Aorta (tissue), 5 donors: ENCODE data around the gene MINDY4. TPM values are rescaled to one million over a fixed set of nuclear protein-coding genes. Genes with fewer than 3 reads are reported as not detected.

ENCODE experiments used
- ATAC-seq: fragments of 200-7000 bp; cut with Tn5 transposase; one replicate; pipeline ENCODE4 v1.9.1; 2022; ENCODE audit warnings: moderate library complexity; ENCODE audit not compliant: low FRiP score
- DNase-seq, 2 donors: peaks; one replicate each; pipeline ENCODE4 v3.0.0-alpha.2; 2020
- H3K27ac ChIP-seq, 2 donors: one replicate each; pipeline ENCODE4 v1.5.1; 2013; ENCODE audit warnings: low read length in 2 of 2, mild to moderate bottlenecking in 2 of 2, moderate library complexity in 2 of 2, control low read depth in 1 of 2, inconsistent platforms in 1 of 2, low read depth in 1 of 2
- H3K27me3 ChIP-seq, 2 donors: one replicate each; pipeline ENCODE4 v1.6.1; 2013; ENCODE audit warnings: control low read depth in 1 of 2, low read length in 1 of 2, mild to moderate bottlenecking in 1 of 2, moderate library complexity in 1 of 2; ENCODE audit not compliant: insufficient read depth in 2 of 2, control insufficient read depth in 1 of 2
- H3K36me3 ChIP-seq, 2 donors: one replicate each; pipeline ENCODE4 v1.6.1; 2013; ENCODE audit warnings: control low read depth in 1 of 2, low read length in 1 of 2, mild to moderate bottlenecking in 1 of 2; ENCODE audit not compliant: insufficient read depth in 2 of 2, control insufficient read depth in 1 of 2
- H3K4me1 ChIP-seq, 2 donors: one replicate each; pipeline ENCODE4 v1.6.1; 2013; ENCODE audit warnings: low read length in 2 of 2, control low read depth in 1 of 2, mild to moderate bottlenecking in 1 of 2, moderate library complexity in 1 of 2; ENCODE audit not compliant: insufficient read depth in 2 of 2, control insufficient read depth in 1 of 2
- H3K4me3 ChIP-seq, 2 donors: one replicate each; pipeline ENCODE4 v1.5.1; 2013; ENCODE audit warnings: low read length in 2 of 2, control low read depth in 1 of 2, mild to moderate bottlenecking in 1 of 2
- H3K9me3 ChIP-seq: one replicate; pipeline ENCODE4 v1.6.1; 2013; ENCODE audit warnings: mild to moderate bottlenecking, low read length; ENCODE audit not compliant: control insufficient read depth
- WGBS, 2 donors: extraction: QIAGEN DNeasy Blood & Tissue Kit; methylation state at CpG; one replicate each; pipeline ENCODE4 v1.1.7; 2013; 5-methylcytosine and 5-hydroxymethylcytosine counted together
- intact Hi-C, 2 donors: fragments of 100-400 bp; cut with DNase I; formaldehyde crosslinking; loops; one replicate each; pipeline versions ENCODE4 v1.14.2 to v1.15.0; 2022
- polyA plus RNA-seq, 2 donors: library from polyadenylated mRNA; stranded (reverse); fragments of 200-250 nt; gene quantifications; one replicate each; pipeline ENCODE4 v1.2.3, GENCODE V29; 2013
- total RNA-seq, 2 donors: library from RNA; stranded (reverse); fragmentation: NEBNext Ultra II Directional; extraction: Animal tissue kit (Norgen Biotek cat#: 25700); gene quantifications; one replicate each; pipeline ENCODE4 v1.2.1, GENCODE V29; 2021
- donor health status: healthy with polysubstance abuse.
- donor health status: Bipolar disorder and iron deficiency.
- donor health status: DM: no; HTN: no; CAD: no.
- donor health status: DM: no; HTN: no; CAD: no.
- donor health status: DM: yes; HTN: yes; CAD: no.

Gene MINDY4
- total and polyA plus RNA-seq, 4 donors: 3.1 to 26.1 (median 21.2) TPM

GRCh38 chr7:30899066-30899465, 127.8 kb downstream of the MINDY4 start:
- Histone ChIP-seq H3K27me3 (no peaks in the 10 kb centered on the region), H3K36me3 (no peaks in the 10 kb centered on the region), H3K9me3 (no peaks in the 10 kb centered on the region), H3K4me1 (peaks cover 0 to 4% of the 10 kb centered on the region in 2 donors), H3K4me3 (no peak overlapping the region), H3K27ac (no peak overlapping the region)
- DNase-seq (no peak), ATAC-seq (no peak)
- intact Hi-C loops: no loop called here
- 97% methylated on average over 7 of the region's 7 CpGs for WGBS, 2 donors

- H3K36me3 ChIP-seq: no peaks in the 10 kb centered on the region
- DNase-seq: no peak
- intact Hi-C loops: no loop called here
- H3K27me3 ChIP-seq: no peaks in the 10 kb centered on the region
- H3K4me1 ChIP-seq: no peaks in the 10 kb centered on the region
- 4 to 6% methylated on average over 6 of the region's 6 CpGs for WGBS, 2 donors
- peak; percentile 27 for ATAC-seq
- H3K9me3 ChIP-seq: no peaks in the 10 kb centered on the region
- H3K4me3 ChIP-seq: no peak overlapping the region
- peak overlapping the region in 1 of 2 donors; percentile 19 for H3K27ac ChIP-seq
Measured at GRCh38 chr7:30899630-30900029, 128.4 kb downstream of the MINDY4 start.

- 4 to 10% methylated on average over 9 of the region's 9 CpGs for WGBS, 2 donors
- peak overlapping the region in 1 of 2 donors; percentile 25 for H3K27ac ChIP-seq
- no peaks in the 10 kb centered on the region for H3K36me3 ChIP-seq
- H3K27me3 ChIP-seq: no peaks in the 10 kb centered on the region
- no peaks in the 10 kb centered on the region for H3K9me3 ChIP-seq
- no peak for DNase-seq
- no peaks in the 10 kb centered on the region for H3K4me1 ChIP-seq
- no peak overlapping the region for H3K4me3 ChIP-seq
- intact Hi-C loops: no loop called here
- peak; percentile 47 for ATAC-seq
Measured at GRCh38 chr7:30900053-30900452, 128.8 kb downstream of the MINDY4 start.

DNA sequence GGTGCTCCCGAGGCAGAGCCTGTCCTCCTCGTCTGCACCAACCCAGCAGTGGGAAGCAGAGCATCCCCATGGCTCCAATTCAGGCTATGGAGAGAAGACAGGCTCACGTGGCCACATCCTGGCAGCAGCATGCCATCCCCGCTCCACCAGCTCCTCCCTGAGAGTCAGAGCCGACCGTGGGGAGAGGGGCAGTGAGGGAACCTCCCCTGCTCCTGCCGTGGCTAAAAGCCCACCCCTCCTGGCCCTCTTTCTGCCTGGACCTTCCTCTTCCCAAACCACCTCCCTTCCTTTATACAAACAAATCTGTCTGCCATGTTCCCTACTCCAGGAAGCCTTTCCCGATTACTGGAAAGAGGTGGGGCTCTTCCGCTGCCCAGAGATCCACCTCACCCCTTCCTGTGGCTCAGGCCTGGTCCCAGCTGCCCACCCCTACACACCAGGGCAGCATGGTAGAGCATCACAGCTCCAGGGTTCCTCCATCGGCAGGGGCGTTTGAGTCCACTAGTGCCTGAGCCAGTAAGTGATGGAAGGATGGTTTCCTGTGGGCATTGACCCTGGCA, 129.7 kb downstream of the MINDY4 start:
- no peaks in the 10 kb centered on the region for H3K9me3 ChIP-seq
- H3K27ac ChIP-seq: peak overlapping the region in 1 of 2 donors; percentile 25
- no peak overlapping the region for H3K4me3 ChIP-seq
- H3K27me3 ChIP-seq: no peaks in the 10 kb centered on the region
- no peak for ATAC-seq
- intact Hi-C loops: no loop called here
- H3K36me3 ChIP-seq: no peaks in the 10 kb centered on the region
- no peaks in the 10 kb centered on the region for H3K4me1 ChIP-seq
- WGBS, 2 donors: 67 to 82% methylated on average over 11 of the region's 11 CpGs
- DNase-seq: no peak

DNA sequence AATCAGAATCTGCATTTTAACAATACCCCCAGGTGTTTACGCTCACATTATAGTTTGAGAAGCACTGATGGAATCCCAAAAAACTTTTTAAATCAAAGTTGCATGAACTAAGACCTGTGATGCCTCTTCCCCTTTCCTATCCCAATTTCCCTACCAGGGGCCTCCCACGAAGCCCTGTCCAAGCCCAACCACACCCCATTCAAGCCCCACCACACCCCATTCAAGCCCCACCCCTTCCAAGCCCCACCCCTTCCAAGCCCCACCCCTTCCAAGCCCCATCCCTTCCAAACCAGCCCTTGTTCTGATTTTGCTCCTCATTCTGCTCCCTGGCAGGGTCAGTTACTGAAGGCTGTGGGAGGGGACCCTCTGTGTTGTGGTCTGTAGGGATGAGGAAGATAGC, 130.6 kb downstream of the MINDY4 start:
- Histone ChIP-seq H3K27ac (no peak overlapping the region), H3K4me1 (no peaks in the 10 kb centered on the region), H3K36me3 (no peaks in the 10 kb centered on the region), H3K4me3 (no peak overlapping the region), H3K27me3 (no peaks in the 10 kb centered on the region), H3K9me3 (no peaks in the 10 kb centered on the region)
- ATAC-seq (no peak), DNase-seq (no peak)
- 92 to 96% methylated on average over 2 of the region's 2 CpGs for WGBS, 2 donors
- intact Hi-C loops: no loop called here

DNA sequence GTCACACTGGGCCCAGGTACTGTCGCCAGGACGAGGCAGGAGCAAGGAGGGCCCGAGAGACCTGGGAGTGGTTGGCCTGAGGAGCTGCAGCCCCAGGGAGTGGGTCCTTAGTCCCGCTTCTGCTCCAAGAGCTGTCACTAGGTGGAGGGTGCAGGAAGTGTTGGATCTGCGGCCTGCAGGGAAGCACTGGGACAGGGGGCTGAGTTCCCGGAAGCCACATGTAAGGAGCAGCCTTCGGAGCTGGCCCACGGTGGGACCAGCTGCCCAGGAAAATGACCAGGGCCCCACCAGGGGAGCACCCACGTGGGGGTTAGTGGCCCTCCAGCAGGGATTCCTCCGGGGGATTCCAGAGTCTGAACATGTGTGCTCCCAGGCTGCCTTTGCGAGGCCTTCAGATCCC, 131.2 kb downstream of the MINDY4 start:
- intact Hi-C loops: no loop called here
- 89 to 92% methylated on average over 11 of the region's 11 CpGs for WGBS, 2 donors
- no peak overlapping the region for H3K4me3 ChIP-seq
- H3K4me1 ChIP-seq: no peaks in the 10 kb centered on the region
- DNase-seq (no peak), ATAC-seq (no peak)
- no peaks in the 10 kb centered on the region for H3K27me3 ChIP-seq
- H3K27ac ChIP-seq: no peak overlapping the region
- H3K9me3 ChIP-seq: no peaks in the 10 kb centered on the region
- H3K36me3 ChIP-seq: no peaks in the 10 kb centered on the region

DNA sequence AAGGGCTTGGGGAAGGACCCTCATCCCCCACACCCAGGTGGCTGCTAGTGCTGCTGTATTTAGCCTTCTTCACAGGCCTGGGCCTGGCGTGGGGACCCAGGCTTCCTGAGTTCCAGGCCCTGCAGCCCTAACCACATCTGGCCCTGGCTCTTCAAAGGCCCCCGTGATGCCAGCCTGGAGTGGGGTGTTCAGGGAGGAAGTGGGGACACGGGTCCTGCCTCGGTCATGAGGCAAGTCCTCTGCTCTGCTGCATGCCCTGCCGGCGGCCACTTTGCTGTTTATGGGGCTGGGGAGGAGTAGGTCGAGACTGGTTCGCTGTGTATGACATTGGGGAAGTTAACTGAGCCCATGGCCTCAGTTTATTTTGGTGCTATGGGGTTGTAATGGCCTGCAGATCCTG, 131.9 kb downstream of the MINDY4 start:
- 93 to 95% methylated on average over 8 of the region's 8 CpGs for WGBS, 2 donors
- H3K4me1 ChIP-seq: no peaks in the 10 kb centered on the region

GRCh38 chr7:30904561-30904960, 133.3 kb downstream of the MINDY4 start:
- no peaks in the 10 kb centered on the region for H3K9me3 ChIP-seq
- WGBS, 2 donors: 81 to 88% methylated on average over 9 of the region's 9 CpGs
- ATAC-seq (no peak), DNase-seq (no peak)
- no peaks in the 10 kb centered on the region for H3K27me3 ChIP-seq
- H3K27ac ChIP-seq: no peak overlapping the region
- intact Hi-C loops: no loop called here
- no peak overlapping the region for H3K4me3 ChIP-seq
- no peaks in the 10 kb centered on the region for H3K36me3 ChIP-seq
- H3K4me1 ChIP-seq: no peaks in the 10 kb centered on the region

More for the DNA sequence above, 131.9 kb downstream of the MINDY4 start:
- H3K9me3 ChIP-seq: no peaks in the 10 kb centered on the region
- no peak overlapping the region for H3K4me3 ChIP-seq
- H3K36me3 ChIP-seq: no peaks in the 10 kb centered on the region
- no peak for DNase-seq
- H3K27me3 ChIP-seq: no peaks in the 10 kb centered on the region
- no peak overlapping the region for H3K27ac ChIP-seq
- ATAC-seq: no peak
- intact Hi-C loops: no loop called here

DNA sequence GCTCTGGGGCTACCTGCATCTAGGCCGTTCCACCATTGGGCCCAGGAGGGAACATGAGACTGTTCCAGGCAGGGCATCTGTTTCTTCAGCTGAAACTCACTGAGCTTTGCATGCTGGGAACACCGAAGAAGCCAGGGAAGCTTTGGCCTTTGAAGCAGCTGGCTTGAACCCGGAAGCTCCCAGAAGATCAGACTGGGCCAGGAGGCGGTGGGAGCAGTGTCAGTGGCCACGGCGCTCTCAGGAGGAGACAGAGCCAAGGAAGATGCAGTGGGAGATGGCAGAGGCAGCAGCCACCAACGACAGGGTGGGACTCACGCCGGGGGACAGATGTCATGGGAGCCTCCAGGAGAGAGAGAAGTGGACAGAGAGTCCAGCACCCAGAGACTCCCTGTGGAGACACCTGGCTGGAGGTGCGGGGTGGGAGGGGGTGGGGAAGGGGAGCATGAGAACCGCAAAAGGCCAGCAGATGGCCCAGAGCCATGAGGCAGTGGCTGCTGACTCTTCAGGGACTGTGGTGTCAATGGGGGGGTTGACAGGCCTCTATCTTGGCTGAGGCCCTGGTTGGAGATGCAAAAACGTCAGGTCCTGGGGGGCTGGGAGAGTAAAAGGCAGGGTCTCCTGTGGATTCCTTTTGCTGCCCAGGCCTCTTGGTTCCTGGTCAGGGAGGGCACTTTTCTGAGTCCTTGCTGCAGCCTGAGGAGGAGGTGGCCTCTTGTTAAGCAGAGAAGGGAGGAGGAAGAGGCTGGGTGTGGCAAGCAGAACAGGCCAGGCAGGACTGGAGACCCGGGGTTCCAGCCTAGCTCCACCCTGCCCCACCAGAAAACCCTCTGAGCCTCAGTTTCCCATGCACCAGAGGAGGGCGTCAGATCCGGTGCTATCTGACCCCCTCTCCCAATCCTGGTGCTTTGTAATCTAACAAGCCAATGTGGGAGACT, 134.1 kb downstream of the MINDY4 start:
- intact Hi-C loops: loop anchor here in 1 of 2 donors (5.0 kb wide), 1 partner anchor 43 kb away; no protein-coding TSS in a partner anchor
- no peaks in the 10 kb centered on the region for H3K36me3 ChIP-seq
- no peaks in the 10 kb centered on the region for H3K9me3 ChIP-seq
- H3K4me1 ChIP-seq: no peaks in the 10 kb centered on the region
- H3K4me3 ChIP-seq: no peak overlapping the region
- H3K27ac ChIP-seq: peak overlapping the region in 1 of 2 donors; percentile 75
- no peak for ATAC-seq
- WGBS, 2 donors: 62 to 77% methylated on average over 15 of the region's 15 CpGs
- H3K27me3 ChIP-seq: no peaks in the 10 kb centered on the region
- no peak for DNase-seq
